Ecto neural progenitor cell (in vitro differentiated cells): ENCODE results near the gene C10orf143.

ENCODE experiments used
- DNase-seq: peaks from one replicate; pipeline ENCODE4 v3.0.0-alpha.2; 2018; ENCODE audit warnings: low spot score

The C10orf143 gene

DNA sequence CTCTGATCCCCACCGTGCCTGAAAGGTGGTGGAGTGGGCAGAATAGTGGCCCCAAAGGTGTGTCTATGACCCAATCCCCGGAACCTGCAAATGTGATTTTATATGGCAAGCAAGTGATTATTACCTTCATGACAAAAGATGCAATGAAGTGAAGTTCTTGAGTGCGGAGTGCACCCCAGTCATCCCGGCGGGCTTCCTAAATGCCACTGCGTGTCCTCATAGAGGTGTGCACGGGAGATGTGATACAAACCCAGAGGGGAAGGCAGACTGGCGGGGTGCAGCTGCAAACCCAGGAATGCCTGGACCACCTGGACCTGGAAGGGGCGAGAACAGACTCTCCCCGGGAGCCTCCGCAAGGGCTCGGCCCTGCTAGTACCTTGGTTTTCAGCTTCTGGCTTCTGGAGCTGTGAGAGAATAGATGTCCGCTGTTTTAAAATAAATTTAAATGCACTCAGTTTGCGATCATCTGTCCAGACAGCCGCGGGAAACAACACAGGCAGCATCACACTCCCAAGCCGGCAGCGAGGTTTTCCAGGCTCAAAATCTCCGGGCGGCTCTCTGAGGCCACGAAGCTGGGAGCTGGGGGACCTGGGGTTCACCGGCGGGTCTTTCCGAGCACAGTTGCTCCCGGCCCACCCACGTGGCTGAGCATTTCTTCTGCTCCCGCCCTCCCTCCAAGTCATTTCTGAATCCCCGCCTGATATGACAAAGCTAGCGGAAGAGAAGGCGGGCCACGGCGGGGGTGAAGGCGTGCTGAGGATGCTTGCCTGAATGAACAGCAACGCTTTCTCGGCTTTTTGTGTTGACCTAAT, 96.2 kb downstream of the C10orf143 start:
- no peak for DNase-seq
